Rectal smooth muscle tissue (tissue), 1 donor: ENCODE measurements around the gene ATP11A.

Source experiments
- H3K27ac ChIP-seq: one replicate; pipeline ENCODE4 v1.7.0; 2013; ENCODE audit warnings: low read depth, low read length, inconsistent platforms
- H3K27me3 ChIP-seq: one replicate; pipeline ENCODE4 v1.7.0; 2013; ENCODE audit warnings: low read length; ENCODE audit not compliant: control insufficient read depth, insufficient read depth
- H3K36me3 ChIP-seq: one replicate; pipeline ENCODE4 v1.7.0; 2013; ENCODE audit warnings: low read length; ENCODE audit not compliant: control insufficient read depth, insufficient read depth
- H3K4me1 ChIP-seq: one replicate; pipeline ENCODE4 v1.7.0; 2013; ENCODE audit warnings: low read length; ENCODE audit not compliant: control insufficient read depth, insufficient read depth
- H3K4me3 ChIP-seq: one replicate; pipeline ENCODE4 v1.7.0; 2013; ENCODE audit warnings: low read length
- H3K9ac ChIP-seq: one replicate; pipeline ENCODE4 v1.7.0; 2013; ENCODE audit warnings: low read length

The ATP11A gene

DNA sequence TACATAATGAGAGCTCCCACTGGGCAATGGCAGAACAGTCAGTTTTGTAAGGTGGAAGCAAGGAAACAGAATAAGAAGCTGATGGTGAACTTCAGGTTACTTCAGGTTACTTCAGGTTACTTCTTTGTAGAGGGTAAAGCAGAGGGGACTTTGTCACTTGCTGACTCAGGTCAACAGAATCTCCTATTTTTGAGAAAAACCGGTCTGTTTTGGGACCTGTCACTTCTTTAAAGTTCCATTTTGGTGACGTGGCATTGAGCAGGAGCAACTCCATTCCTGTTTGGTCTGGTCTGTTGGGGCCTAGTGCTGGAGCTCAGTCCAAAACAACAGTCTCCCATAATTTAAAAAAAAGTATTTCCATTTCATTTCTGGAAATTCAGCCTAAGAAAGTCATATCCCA lies 29.7 kb downstream of the ATP11A start:
- H3K27me3 ChIP-seq, result no peaks in the 10 kb centered on the region
- H3K9ac ChIP-seq, result no peak overlapping the region
- no peak overlapping the region for H3K4me3 ChIP-seq
- H3K27ac ChIP-seq, result no peak overlapping the region
- no peaks in the 10 kb centered on the region for H3K36me3 ChIP-seq
- no peaks in the 10 kb centered on the region for H3K4me1 ChIP-seq

DNA sequence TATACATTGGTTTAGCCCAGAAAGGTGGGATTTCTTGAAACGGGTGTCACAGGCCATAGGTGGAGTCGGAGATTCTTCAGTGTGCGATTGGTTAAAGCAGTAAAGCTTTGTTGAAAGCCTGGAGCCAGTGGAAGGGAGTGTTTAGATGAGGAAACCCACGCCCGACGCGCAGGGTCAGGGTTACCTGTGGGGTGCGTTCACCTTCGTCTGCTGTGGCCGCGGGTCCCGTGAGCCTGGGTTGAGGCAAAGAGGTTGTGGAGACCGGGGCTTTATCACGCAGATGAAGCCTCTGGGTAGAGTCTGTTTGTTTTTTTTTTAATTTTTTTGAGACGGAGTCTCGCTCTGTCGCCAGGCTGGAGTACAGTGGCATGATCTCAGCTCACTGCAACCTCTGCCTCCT lies 30.4 kb downstream of the ATP11A start:
- Histone ChIP-seq H3K4me1 (no peaks in the 10 kb centered on the region), H3K27me3 (no peaks in the 10 kb centered on the region), H3K27ac (no peak overlapping the region), H3K36me3 (no peaks in the 10 kb centered on the region), H3K4me3 (no peak overlapping the region), H3K9ac (no peak overlapping the region)

DNA sequence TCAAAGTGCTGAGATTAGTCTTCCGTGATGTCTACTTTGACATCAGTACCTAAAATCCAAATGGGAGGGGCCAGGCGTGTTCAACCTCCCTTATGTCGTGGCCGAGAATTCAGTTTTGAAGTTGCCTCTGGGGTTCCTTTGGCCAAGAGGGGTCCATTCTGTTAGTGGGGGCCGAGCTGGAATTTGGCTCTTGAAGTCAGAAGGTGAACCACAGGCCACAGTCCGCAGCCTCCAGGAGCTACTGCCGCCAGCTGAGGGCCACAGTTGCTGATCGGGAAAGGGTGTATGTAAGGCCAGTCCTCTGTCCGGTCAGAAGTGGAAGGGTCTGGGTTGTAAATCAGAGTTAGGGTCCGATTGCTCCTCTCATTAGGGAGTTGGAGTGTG lies 31.0 kb downstream of the ATP11A start:
- no peaks in the 10 kb centered on the region for H3K36me3 ChIP-seq
- H3K4me1 ChIP-seq, result no peaks in the 10 kb centered on the region
- no peak overlapping the region for H3K27ac ChIP-seq
- no peak overlapping the region for H3K9ac ChIP-seq
- H3K27me3 ChIP-seq, result no peaks in the 10 kb centered on the region
- H3K4me3 ChIP-seq, result no peak overlapping the region

DNA sequence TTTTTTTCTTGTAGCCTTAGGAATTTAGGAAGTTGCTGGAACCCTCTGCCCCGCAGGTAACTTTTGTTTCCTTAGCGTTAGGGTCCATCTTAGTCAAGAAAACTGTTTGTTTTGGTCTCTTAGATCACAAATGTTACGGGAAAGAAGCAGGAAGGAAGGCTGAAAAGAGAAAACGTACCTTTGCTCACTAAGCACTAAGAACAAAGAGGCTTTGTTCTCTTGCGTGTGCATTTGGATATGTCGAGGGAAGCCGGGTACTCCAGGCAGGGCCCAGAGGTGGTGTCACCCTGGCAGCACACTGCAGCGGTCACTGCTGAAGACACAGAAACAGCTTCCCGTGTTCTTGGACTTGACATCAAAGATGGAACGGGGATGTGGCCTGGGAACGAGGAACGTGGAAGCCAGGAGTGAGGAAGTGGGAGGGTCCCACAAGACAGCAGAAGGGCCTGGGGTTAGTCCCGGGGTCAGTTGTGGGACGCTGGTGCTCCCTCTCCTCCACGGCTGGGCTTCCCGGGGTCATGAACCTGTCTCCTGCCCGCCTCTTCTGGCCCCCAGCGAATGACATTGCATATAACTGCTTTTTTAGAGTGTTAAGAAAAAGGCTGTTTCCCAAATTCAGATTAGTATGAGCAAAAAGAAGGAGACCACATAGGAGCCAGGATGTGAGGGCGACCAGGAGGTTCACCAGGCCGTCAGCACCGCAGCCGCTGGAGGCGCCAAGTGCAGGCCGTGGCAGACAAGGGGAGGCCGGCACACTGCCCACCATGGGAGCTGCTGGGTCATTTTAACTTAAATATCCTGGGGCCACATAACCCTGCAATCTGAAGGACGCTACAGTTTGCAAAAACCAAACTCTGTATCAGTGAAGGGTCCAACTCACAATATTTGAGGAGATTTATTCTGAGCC lies 31.6 kb downstream of the ATP11A start:
- H3K9ac ChIP-seq, result no peak overlapping the region
- H3K4me3 ChIP-seq, result no peak overlapping the region
- H3K27me3 ChIP-seq, result no peaks in the 10 kb centered on the region
- H3K4me1 ChIP-seq, result no peaks in the 10 kb centered on the region
- H3K36me3 ChIP-seq, result no peaks in the 10 kb centered on the region
- no peak overlapping the region for H3K27ac ChIP-seq

DNA sequence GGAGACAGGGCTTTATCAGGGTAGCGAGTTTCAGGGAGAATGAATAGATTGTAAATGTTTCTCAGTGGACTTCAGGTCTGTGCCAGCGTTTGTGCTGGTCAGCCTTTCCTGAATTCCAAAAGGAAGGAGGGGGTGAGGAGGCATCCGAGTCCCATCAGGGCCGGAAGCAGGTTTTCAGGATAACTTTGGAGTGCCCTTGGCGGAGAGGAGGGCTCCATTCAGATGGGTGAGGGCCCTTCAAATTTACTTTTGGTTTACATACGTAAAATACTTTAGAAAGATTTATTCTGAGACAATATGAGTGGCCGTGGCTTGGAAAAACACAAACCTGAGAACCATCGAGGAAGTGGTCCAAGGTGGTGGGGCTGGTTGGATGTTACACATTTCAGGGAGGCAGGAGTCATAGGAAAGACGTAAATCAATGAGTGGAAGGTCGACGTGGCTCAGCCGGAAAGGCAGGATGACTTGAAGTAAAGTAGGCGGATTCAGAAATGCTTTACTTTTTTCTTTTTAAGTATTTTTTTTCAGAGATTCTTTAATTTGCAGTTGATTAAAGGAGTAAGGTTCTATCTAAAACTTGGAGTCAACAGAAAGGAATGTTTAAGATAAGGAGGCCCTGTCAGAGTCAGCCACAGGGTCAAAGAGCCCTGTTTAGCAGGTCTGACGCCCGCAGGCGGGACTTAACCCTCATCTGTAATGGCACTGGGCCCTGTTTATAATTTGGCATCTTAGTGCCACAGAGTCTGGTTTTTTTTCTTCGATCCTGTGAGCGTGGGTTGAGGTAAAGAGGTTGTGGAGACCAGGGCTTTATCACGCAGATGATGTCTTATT lies 32.8 kb downstream of the ATP11A start:
- H3K27me3 ChIP-seq, result no peaks in the 10 kb centered on the region
- no peak overlapping the region for H3K27ac ChIP-seq
- H3K4me3 ChIP-seq, result no peak overlapping the region
- H3K9ac ChIP-seq, result no peak overlapping the region
- H3K36me3 ChIP-seq, result no peaks in the 10 kb centered on the region
- H3K4me1 ChIP-seq, result no peaks in the 10 kb centered on the region

DNA sequence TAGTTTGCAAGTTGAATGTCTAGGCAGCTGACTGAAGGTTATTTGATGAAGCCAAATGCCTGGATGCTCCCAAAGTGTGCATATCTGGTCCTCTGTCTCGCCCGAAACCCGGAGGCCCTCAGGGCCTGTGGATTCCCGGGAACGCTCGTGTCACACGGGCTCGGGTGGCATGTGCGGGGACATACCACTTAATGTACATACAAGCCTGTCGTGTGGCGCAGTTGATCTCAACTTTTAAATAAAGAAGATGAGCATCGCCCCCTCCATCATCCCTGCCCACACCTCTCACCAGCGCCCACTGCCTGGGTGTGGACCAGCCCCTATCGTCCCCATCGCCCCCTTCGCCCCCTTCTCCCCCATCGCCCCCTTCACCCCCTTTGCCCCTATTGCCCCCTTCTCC lies 33.9 kb downstream of the ATP11A start:
- Histone ChIP-seq H3K27ac (no peak overlapping the region), H3K27me3 (no peaks in the 10 kb centered on the region), H3K36me3 (no peaks in the 10 kb centered on the region), H3K9ac (no peak overlapping the region), H3K4me3 (no peak overlapping the region), H3K4me1 (no peaks in the 10 kb centered on the region)

DNA sequence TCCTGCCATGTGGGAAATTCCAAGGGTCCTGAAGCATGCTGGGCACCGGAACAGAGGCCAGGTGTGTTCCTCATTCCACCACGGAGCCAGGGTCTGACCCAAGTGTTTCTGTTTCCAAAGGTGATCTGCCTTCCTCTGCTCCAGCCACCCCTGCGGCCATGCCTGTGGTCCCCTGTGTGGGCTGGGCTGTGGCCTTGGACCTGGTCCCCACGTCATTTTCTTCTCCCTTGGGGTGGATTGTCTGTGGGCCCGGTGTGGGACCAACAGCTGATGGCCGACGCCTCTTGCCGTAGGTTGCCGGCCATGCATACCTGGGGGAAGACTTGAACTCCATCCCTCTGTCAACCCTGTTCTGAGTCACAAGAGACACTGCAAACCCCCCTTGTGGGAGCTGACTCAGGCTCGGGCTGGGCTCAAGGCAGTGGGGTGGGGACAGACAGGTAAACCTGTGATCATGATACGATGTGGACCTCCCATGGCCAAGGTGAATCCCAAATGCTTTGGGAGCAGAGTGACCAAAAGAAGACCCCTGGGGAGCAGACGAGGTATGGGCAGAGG lies 35.0 kb downstream of the ATP11A start:
- Histone ChIP-seq H3K4me1 (peaks cover 2% of the 10 kb centered on the region), H3K36me3 (no peaks in the 10 kb centered on the region), H3K27me3 (no peaks in the 10 kb centered on the region), H3K9ac (no peak overlapping the region), H3K4me3 (no peak overlapping the region), H3K27ac (no peak overlapping the region)

DNA sequence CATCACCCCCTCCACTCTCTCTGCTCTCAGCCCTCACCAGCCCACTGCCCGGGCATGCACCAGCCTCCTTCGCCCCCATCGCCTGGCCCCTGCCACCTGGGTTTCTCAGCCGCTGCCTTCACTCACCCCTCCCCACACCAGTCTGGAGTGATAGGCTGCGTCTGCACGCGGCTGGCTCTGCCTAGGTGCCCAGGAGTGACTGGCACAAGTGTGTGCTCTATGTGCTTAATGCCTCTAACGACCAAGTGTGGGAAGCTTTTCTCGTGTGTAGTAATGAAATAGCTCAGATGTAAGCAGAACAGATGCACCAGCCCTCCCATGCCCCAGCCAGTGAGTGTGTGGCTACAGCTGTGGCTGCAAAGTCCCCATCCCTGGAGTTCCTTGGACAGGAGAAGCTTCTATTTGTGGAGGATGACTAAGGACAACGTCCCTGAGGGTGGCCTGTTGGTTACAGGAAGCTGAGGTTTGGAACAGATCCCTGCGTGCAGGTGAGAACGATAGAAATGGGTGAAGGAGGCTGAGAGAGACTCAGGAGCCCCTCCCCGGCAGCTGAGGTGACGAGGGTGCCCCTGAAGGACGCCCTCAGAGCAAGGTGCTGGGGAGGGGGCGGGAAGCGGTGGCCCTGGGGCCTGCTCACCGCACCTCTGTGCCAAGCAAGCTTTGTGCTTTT lies 35.6 kb downstream of the ATP11A start:
- no peaks in the 10 kb centered on the region for H3K36me3 ChIP-seq
- H3K27me3 ChIP-seq, result no peaks in the 10 kb centered on the region
- H3K4me1 ChIP-seq, result peaks cover 2% of the 10 kb centered on the region
- H3K4me3 ChIP-seq, result no peak overlapping the region
- no peak overlapping the region for H3K27ac ChIP-seq
- no peak overlapping the region for H3K9ac ChIP-seq

DNA sequence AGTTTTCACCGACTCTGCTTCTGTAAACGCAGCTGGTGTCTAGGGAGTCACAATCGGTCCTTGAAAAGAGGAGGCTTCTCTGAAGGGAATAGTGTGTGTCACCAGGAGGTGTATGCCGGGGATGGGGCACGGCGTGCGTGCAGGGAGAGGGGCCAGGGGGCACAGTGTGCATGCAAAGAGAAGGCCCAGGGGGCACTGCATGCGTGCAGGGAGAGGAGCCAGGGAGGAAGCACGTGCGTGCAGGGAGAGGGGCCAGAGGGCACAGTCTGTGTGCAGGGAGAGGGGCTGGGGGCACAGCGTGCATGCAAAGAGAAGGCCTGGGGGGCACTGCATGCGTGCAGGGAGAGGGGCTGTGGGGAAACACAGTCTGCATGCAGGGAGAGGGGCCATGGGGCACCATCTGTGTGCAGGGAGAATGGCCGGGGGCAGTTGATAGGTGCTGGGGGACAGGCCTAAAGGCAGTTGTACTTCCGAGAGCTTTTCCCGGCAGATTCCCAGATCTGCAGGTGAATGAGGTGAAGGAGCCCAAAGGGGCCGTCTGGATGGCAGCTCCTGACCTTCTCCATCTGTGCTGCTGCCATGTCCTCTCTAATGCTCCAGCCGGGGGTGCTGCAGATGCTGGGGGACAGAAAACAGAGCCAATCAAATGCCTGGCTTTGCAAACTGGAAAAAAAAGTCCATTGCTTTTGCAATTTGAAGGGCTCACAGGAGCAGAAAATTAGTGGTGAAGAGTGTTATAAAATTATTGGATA lies 36.4 kb downstream of the ATP11A start:
- Histone ChIP-seq H3K36me3 (no peaks in the 10 kb centered on the region), H3K9ac (no peak overlapping the region), H3K4me3 (no peak overlapping the region), H3K27me3 (no peaks in the 10 kb centered on the region), H3K4me1 (peaks cover 2% of the 10 kb centered on the region), H3K27ac (no peak overlapping the region)

DNA sequence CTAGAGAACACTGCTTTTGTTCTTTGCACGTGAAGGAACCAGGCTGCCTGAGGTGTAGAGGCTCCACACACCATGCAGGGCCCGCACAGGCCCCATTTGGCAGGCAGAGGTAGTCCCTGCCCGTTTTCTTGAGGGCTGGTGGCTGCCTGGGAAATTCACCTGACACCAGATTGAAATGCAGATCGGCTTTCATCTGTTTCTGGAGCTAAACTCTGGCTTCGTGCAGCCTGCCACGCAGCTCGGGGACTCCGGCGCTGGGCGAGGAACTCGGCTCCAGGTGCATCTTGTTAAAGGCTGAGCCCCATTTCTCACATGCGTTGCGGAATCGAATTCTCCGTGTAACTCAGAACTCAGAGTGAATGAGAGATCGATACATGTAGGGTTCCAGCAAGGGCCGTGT lies 37.7 kb downstream of the ATP11A start:
- Histone ChIP-seq H3K4me1 (peaks cover 2% of the 10 kb centered on the region), H3K36me3 (no peaks in the 10 kb centered on the region), H3K27me3 (no peaks in the 10 kb centered on the region), H3K27ac (no peak overlapping the region), H3K4me3 (no peak overlapping the region), H3K9ac (no peak overlapping the region)

DNA sequence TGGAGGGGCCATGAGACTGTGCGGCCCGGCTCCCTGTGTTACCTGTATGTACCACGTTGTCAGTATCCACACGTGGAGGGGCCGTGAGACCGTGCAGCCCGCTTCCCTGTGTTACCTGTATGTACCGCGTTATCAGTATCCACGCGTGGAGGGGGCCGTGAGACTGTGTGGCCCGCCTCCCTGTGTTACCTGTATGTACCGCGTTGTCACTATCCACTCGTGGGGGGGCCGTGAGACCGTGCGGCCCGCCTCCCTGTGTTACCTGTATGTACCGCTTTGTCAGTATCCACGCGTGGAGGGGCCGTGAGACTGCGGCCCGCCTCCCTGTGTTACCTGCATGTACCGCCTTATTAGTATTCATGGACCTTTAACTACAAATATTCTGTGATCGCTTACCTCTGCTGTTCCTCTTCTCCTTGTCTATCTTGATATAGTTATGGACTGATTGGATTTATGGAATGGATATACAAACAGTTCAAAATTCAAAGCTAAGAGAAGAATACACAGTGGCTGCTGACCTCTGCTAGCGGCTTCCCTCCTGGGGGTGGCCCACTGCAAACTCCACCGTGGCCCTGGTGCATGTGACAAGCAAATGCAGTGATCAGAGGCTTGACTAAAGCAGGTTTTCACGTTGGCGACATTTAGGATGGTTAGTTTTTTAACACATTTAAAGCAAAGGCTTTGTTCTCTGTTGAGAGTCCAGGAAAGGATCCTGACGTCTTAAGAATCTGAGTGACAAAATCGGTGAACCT lies 38.7 kb downstream of the ATP11A start:
- H3K4me3 ChIP-seq, result no peak overlapping the region
- H3K4me1 ChIP-seq, result peaks cover 2% of the 10 kb centered on the region
- H3K27me3 ChIP-seq, result no peaks in the 10 kb centered on the region
- H3K36me3 ChIP-seq, result no peaks in the 10 kb centered on the region
- H3K27ac ChIP-seq, result no peak overlapping the region
- H3K9ac ChIP-seq, result no peak overlapping the region
